Measurements from ENCODE around the gene LHFPL2. TPM values are rescaled to one million over a fixed set of nuclear protein-coding genes. Genes with fewer than 3 reads are reported as not detected.
A peak's percentile ranks its signal among the peaks of the same experiment; 100 is the strongest.
"Not testable (repeated sequence)": the region's sequence is repeated elsewhere in the genome, so short reads cannot be mapped to it uniquely, and the experiment has no call there.

LHFPL2 gene
- polyA plus RNA-seq, 1 donor from 2014 or later = 9.1 TPM

- not testable (repeated sequence) for H3K36me3 Mint-ChIP-seq, H3K4me1 Mint-ChIP-seq, H3K27ac Mint-ChIP-seq, H3K9me3 Mint-ChIP-seq, H3K4me3 Mint-ChIP-seq, H3K27me3 Mint-ChIP-seq
These were observed 25.3 kb upstream of the LHFPL2 start for GRCh38 chr5:78673827-78674226.

DNA sequence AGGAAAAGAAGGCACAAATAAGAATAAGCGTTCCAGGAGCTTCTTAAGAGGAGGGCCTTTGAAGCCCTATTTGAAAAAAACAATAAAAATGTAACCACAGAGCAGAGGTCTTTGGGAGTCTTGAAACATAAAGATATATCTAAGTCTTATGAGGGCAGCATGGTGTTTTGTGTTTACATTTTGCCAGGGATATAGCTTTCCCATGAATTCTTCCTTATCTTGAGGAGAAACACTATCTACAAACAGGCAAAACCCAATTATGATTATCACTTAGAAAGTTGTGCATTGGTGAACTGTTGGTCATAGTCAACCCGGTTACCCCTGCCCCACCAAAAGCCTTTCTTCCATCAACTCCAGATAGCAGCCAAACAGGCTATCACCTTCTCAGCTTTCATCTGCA, 23.6 kb upstream of the LHFPL2 start:
- Mint-ChIP-seq H3K4me3 (no peak overlapping the region), H3K9me3 (peaks cover 0 to 1% (median 0%) of the 10 kb centered on the region in 3 donors), H3K27ac (no peak overlapping the region), H3K27me3 (no peaks in the 10 kb centered on the region), H3K4me1 (peaks cover 5 to 6% (median 5%) of the 10 kb centered on the region in 3 donors), H3K36me3 (peaks cover 5% of the 10 kb centered on the region)

GRCh38 chr5:78671609-78672008, 23.0 kb upstream of the LHFPL2 start:
- Mint-ChIP-seq H3K36me3 (peaks cover 5% of the 10 kb centered on the region), H3K4me3 (no peak overlapping the region), H3K4me1 (peaks cover 5 to 6% (median 5%) of the 10 kb centered on the region in 3 donors), H3K9me3 (peaks cover 0 to 1% (median 0%) of the 10 kb centered on the region in 3 donors), H3K27ac (no peak overlapping the region), H3K27me3 (no peaks in the 10 kb centered on the region)

DNA sequence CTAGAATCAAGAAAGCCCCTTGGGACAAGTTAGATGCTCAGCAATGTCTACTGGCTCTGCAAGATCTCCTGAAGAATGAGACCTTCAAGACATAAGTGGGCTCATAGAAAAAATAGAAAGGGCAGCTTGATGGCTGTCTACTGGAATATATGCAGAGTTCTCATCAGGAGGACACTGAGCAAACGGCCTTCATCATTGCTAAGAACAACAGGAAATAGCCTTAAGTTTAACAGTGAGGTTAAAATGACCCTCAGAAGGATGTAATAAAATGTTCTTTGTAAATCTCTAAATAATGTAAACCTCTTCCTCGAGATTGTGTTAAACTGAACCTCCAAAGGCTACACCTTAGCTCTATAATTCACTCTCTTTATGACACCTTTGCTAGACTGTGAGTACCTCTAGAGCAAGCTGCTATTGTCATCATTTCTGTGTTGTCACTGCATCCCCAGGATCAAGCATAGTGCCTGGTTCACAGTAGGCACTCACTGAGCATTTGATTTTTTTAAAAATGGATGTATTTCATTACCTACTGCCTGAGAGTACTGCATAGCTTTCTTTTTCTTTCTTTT, 22.2 kb upstream of the LHFPL2 start:
- Mint-ChIP-seq H3K9me3 (peaks cover 0 to 1% (median 0%) of the 10 kb centered on the region in 3 donors), H3K27me3 (no peaks in the 10 kb centered on the region), H3K27ac (no peak overlapping the region), H3K4me1 (peaks cover 5 to 6% (median 5%) of the 10 kb centered on the region in 3 donors), H3K36me3 (peaks cover 5% of the 10 kb centered on the region), H3K4me3 (no peak overlapping the region)

DNA sequence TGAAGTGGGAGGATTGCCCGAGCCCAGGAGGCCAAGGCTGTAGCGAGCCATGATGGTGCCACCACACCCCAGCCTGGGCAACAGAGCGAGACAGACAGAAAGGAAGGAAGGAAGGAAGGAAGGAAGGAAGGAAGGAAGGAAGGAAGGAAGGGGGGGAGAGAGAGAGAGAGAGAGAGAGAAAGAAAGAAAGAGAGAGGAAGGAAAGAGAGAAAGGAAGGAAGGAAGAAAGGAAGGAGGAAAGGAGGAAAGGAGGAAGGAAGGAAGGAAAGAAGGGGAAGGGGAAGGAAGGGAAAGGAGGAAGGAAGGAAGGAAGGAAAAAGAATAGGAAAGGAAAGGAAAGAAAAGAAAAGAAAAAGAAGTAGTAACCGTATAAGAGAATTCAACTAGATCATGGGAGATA, 20.8 kb upstream of the LHFPL2 start:
- peaks cover 0 to 1% (median 0%) of the 10 kb centered on the region in 3 donors for H3K9me3 Mint-ChIP-seq
- peak overlapping the region in 1 of 3 donors; percentile 81 for H3K27ac Mint-ChIP-seq
- H3K27me3 Mint-ChIP-seq = no peaks in the 10 kb centered on the region
- no peak overlapping the region for H3K4me3 Mint-ChIP-seq
- H3K4me1 Mint-ChIP-seq = peaks cover 5 to 6% (median 5%) of the 10 kb centered on the region in 3 donors
- peaks cover 2% of the 10 kb centered on the region for H3K36me3 Mint-ChIP-seq

DNA sequence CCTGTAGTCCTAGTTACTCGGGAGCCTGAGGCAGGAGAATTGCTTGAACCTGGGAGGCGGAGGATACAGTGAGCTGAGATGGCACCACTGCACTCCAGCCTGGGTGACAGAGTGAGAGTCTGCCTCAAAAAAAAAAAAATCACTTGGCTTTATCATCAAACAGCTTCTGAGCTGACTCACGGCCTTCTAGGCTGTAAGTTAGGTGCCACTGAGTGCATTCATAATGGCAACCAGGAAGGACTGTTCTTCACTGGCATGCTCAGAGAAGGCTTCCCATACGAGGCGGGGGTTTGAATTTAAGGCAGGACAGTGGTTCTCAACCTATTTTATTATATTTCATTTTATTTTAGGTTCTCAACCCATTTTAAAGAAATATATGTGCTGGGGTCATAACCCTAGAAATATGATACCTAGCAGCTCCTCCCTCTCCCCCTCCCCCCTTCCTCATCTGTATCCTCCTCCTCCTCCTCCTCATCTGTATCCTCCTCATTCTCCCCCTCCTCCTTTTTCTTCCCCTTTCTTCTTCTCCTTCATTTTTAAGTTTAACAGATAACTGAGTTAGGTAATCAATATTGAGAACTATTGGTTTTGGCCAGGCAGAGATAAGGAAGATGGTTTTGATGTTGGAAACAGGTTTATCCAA, 19.0 kb upstream of the LHFPL2 start:
- H3K4me1 Mint-ChIP-seq = peaks cover 5 to 6% (median 5%) of the 10 kb centered on the region in 3 donors
- H3K27me3 Mint-ChIP-seq = no peaks in the 10 kb centered on the region
- no peak overlapping the region for H3K4me3 Mint-ChIP-seq
- no peak overlapping the region for H3K27ac Mint-ChIP-seq
- H3K36me3 Mint-ChIP-seq = peaks cover 2% of the 10 kb centered on the region
- H3K9me3 Mint-ChIP-seq = no peaks in the 10 kb centered on the region

GRCh38 chr5:78666975-78667374, 18.4 kb upstream of the LHFPL2 start:
- H3K27ac Mint-ChIP-seq, H3K36me3 Mint-ChIP-seq: not testable (repeated sequence)

GRCh38 chr5:78666041-78666444, 17.5 kb upstream of the LHFPL2 start:
- H3K27ac Mint-ChIP-seq = no peak overlapping the region

More at GRCh38 chr5:78666975-78667374, 18.4 kb upstream of the LHFPL2 start:
- not testable (repeated sequence) for H3K4me1 Mint-ChIP-seq, H3K4me3 Mint-ChIP-seq, H3K9me3 Mint-ChIP-seq, H3K27me3 Mint-ChIP-seq

GRCh38 chr5:78665534-78665933, 17.0 kb upstream of the LHFPL2 start:
- no peak overlapping the region for H3K4me3 Mint-ChIP-seq
- no peak overlapping the region for H3K27ac Mint-ChIP-seq
- peaks cover 9 to 10% (median 9%) of the 10 kb centered on the region in 3 donors for H3K4me1 Mint-ChIP-seq
- H3K9me3 Mint-ChIP-seq = no peaks in the 10 kb centered on the region
- no peaks in the 10 kb centered on the region for H3K27me3 Mint-ChIP-seq
- H3K36me3 Mint-ChIP-seq = peaks cover 2% of the 10 kb centered on the region

More at GRCh38 chr5:78666041-78666444, 17.5 kb upstream of the LHFPL2 start:
- Mint-ChIP-seq H3K9me3 (no peaks in the 10 kb centered on the region), H3K4me3 (no peak overlapping the region), H3K4me1 (peaks cover 9 to 10% (median 9%) of the 10 kb centered on the region in 3 donors), H3K36me3 (peaks cover 2% of the 10 kb centered on the region), H3K27me3 (no peaks in the 10 kb centered on the region)

- Mint-ChIP-seq H3K27me3 (no peaks in the 10 kb centered on the region), H3K27ac (no peak overlapping the region), H3K9me3 (no peaks in the 10 kb centered on the region), H3K4me3 (no peak overlapping the region), H3K36me3 (no peaks in the 10 kb centered on the region), H3K4me1 (peaks cover 3 to 6% (median 4%) of the 10 kb centered on the region in 3 donors)
These were observed 13.8 kb upstream of the LHFPL2 start for GRCh38 chr5:78662323-78662722.

GRCh38 chr5:78661691-78662090, 13.1 kb upstream of the LHFPL2 start:
- peaks cover 3 to 6% (median 4%) of the 10 kb centered on the region in 3 donors for H3K4me1 Mint-ChIP-seq

GRCh38 chr5:78661044-78661443, 12.5 kb upstream of the LHFPL2 start:
- H3K4me3 Mint-ChIP-seq = no peak overlapping the region

More at GRCh38 chr5:78661691-78662090, 13.1 kb upstream of the LHFPL2 start:
- H3K27ac Mint-ChIP-seq = no peak overlapping the region
- peaks cover 0 to 3% (median 0%) of the 10 kb centered on the region in 3 donors for H3K9me3 Mint-ChIP-seq
- peak overlapping the region in 1 of 4 donors; percentile 58 for H3K4me3 Mint-ChIP-seq
- H3K27me3 Mint-ChIP-seq = no peaks in the 10 kb centered on the region
- H3K36me3 Mint-ChIP-seq = no peaks in the 10 kb centered on the region

DNA sequence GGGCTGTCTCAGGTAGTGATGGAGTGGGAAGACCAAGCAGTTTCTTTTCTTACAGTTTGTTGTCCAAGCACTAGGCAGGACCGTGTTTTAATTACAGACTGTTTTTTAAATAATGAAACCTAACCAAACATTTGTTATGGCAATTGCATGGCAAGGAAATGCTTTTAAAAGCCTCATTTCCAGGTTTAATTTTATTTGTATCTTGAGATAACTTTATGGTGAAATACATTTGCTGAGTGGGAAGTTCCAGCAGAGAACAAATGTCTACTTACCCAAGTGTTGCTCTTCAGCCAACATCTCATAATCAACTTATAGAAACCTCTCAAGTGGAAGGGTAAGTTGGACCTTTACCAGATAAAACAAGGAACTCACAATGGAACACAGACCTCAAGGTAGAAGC, 11.8 kb upstream of the LHFPL2 start:
- no peak overlapping the region for H3K27ac Mint-ChIP-seq
- peaks cover 3 to 6% (median 4%) of the 10 kb centered on the region in 3 donors for H3K4me1 Mint-ChIP-seq
- H3K36me3 Mint-ChIP-seq = no peaks in the 10 kb centered on the region
- no peak overlapping the region for H3K4me3 Mint-ChIP-seq
- H3K27me3 Mint-ChIP-seq = no peaks in the 10 kb centered on the region
- H3K9me3 Mint-ChIP-seq = peaks cover 0 to 3% (median 0%) of the 10 kb centered on the region in 3 donors

More at GRCh38 chr5:78661044-78661443, 12.5 kb upstream of the LHFPL2 start:
- Mint-ChIP-seq H3K27me3 (no peaks in the 10 kb centered on the region), H3K36me3 (no peaks in the 10 kb centered on the region), H3K27ac (no peak overlapping the region), H3K9me3 (peaks cover 0 to 3% (median 0%) of the 10 kb centered on the region in 3 donors), H3K4me1 (peaks cover 3 to 6% (median 4%) of the 10 kb centered on the region in 3 donors)

DNA sequence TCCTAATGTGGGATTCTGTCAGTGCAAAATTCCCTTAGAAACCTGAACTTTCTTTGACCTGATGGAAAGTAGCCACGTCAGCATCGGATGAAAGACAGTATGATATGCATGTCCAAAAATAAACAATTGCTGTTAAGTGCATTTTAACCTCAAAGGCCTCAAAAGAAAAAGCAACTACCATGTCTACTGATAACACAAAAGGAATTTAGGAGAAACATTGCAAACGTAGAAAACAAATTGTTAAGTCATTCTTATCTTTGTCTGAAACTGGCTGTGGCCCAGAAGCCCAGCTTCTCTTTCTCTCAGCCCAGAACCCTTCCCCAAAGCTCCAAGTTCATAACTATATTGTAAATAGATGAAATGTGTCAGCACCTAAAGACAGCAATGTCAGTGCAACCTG, 11.1 kb upstream of the LHFPL2 start:
- Mint-ChIP-seq H3K36me3 (no peaks in the 10 kb centered on the region), H3K27ac (no peak overlapping the region), H3K27me3 (no peaks in the 10 kb centered on the region), H3K4me1 (peaks cover 3 to 6% (median 4%) of the 10 kb centered on the region in 3 donors), H3K9me3 (peaks cover 0 to 3% (median 0%) of the 10 kb centered on the region in 3 donors), H3K4me3 (no peak overlapping the region)

- H3K4me1 Mint-ChIP-seq = peaks cover 3 to 6% (median 4%) of the 10 kb centered on the region in 3 donors
- no peaks in the 10 kb centered on the region for H3K36me3 Mint-ChIP-seq
- no peaks in the 10 kb centered on the region for H3K27me3 Mint-ChIP-seq
- H3K27ac Mint-ChIP-seq = no peak overlapping the region
- H3K4me3 Mint-ChIP-seq = no peak overlapping the region
- H3K9me3 Mint-ChIP-seq = peaks cover 0 to 3% (median 0%) of the 10 kb centered on the region in 3 donors
These were observed 10.5 kb upstream of the LHFPL2 start for GRCh38 chr5:78659114-78659513.

DNA sequence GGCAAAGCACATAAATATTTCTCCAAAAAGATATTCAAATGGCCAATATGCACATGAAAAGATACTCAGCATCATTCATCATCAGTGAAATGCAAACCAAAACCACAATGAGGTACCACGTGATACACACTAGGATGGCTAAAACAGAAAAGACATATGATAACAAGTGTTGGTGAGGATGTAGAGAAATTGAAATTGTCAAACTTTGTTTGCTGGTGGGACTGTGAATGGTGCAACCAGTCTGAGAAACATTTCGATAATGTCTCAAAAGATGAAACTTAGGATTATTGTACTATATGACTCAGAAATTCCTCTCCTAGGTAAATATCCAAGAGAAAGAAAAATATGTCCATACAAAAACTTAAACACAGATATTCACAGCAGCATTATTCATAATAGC, 8.6 kb upstream of the LHFPL2 start:
- H3K36me3 Mint-ChIP-seq = no peaks in the 10 kb centered on the region
- H3K9me3 Mint-ChIP-seq = peaks cover 0 to 3% (median 0%) of the 10 kb centered on the region in 3 donors
- no peak overlapping the region for H3K4me3 Mint-ChIP-seq
- peaks cover 3 to 4% (median 3%) of the 10 kb centered on the region in 3 donors for H3K4me1 Mint-ChIP-seq
- no peaks in the 10 kb centered on the region for H3K27me3 Mint-ChIP-seq
- H3K27ac Mint-ChIP-seq = no peak overlapping the region
